ENCODE data around the gene PPM1F. TPM values are rescaled to one million over a fixed set of nuclear protein-coding genes. Genes with fewer than 3 reads are reported as not detected.
"Not testable (repeated sequence)": the region's sequence is repeated elsewhere in the genome, so short reads cannot be mapped to it uniquely, and the experiment has no call there.

PPM1F gene
- total RNA-seq, 1 donor from 2014 or later = 244 TPM

DNA sequence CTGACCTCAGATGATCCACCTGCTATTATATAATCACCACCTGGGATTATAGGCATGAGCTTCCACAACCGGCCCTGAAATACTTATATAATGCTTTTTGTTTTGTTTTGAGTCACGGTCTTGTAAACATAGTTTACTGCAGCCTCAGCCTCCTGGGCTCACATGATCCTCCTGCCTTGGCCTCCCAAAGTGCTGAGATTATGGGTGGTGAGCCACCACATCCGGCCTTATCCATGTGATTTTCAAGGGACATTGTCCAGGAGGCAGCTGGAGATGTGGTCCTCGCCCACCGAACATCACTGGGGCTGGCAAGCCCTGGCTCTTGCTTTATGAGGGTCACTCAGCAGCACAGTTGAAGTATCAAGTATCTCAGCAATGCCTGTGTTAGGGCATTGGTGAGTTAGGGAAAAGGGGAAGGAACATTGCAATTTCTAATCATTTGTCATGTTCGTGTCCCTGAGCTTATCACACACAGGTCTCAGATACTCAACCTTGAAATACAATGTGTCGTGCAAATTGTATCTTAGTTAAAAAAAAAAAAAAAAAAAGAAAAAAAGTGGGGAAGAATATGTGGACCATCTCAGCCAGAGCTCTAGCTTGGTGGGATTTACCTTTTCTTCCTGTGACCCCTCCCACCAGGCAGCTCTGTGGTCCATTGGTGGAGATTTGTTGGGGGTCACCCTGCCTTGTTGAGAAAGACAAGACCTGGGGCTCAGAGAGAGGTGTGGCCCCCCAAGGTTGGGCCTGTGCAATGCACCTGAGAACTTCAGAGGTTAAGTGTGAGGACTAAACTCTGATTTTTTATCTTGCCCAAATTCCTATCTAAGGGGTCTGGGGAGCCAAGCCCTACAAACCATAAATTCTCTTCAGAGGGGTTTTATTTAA is 44.8 kb downstream of the PPM1F start:
- H3K9me3 Mint-ChIP-seq (ENCODE audit: unreplicated experiment) = no peaks in the 10 kb centered on the region
- H3K4me1 Mint-ChIP-seq (ENCODE audit: unreplicated experiment) = no peaks in the 10 kb centered on the region
- H3K36me3 Mint-ChIP-seq (ENCODE audit: low read depth, unreplicated experiment) = no peaks in the 10 kb centered on the region
- no peak overlapping the region for H3K27ac Mint-ChIP-seq (ENCODE audit: unreplicated experiment)
- no peak for DNase-seq (ENCODE audit: low spot score)
- H3K4me3 Mint-ChIP-seq (ENCODE audit: unreplicated experiment) = no peak overlapping the region
- no peaks in the 10 kb centered on the region for H3K27me3 Mint-ChIP-seq (ENCODE audit: unreplicated experiment)
- TF ChIP-seq, protein P1, sequence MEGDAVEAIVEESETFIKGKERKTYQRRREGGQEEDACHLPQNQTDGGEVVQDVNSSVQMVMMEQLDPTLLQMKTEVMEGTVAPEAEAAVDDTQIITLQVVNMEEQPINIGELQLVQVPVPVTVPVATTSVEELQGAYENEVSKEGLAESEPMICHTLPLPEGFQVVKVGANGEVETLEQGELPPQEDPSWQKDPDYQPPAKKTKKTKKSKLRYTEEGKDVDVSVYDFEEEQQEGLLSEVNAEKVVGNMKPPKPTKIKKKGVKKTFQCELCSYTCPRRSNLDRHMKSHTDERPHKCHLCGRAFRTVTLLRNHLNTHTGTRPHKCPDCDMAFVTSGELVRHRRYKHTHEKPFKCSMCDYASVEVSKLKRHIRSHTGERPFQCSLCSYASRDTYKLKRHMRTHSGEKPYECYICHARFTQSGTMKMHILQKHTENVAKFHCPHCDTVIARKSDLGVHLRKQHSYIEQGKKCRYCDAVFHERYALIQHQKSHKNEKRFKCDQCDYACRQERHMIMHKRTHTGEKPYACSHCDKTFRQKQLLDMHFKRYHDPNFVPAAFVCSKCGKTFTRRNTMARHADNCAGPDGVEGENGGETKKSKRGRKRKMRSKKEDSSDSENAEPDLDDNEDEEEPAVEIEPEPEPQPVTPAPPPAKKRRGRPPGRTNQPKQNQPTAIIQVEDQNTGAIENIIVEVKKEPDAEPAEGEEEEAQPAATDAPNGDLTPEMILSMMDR (IDR thresholded peaks at IDR 0.05; ENCODE audit: unreplicated experiment) = no peak

DNA sequence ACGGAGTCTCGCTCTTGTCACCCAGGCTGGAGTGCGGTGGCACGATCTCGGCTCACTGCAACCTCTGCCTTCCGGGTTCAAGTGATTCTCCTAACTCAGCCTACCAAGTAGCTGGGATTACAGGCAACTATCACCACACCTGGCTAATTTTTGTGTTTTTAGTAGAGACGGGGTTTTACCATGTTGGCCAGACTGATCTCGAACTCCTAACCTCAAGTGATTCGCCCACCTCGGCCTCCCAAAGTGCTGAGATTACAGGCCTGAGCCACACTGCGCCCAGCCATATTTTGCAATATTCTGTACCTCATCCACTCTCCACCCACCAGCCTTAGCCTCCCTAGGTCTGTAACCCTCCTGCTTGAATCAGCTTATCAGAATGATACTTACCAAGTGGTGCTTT is 47.4 kb downstream of the PPM1F start:
- not testable (repeated sequence) for H3K9me3 Mint-ChIP-seq (ENCODE audit: unreplicated experiment); DNase-seq (ENCODE audit: low spot score); H3K36me3 Mint-ChIP-seq (ENCODE audit: low read depth, unreplicated experiment); H3K27ac Mint-ChIP-seq (ENCODE audit: unreplicated experiment); H3K27me3 Mint-ChIP-seq (ENCODE audit: unreplicated experiment); H3K4me3 Mint-ChIP-seq (ENCODE audit: unreplicated experiment); H3K4me1 Mint-ChIP-seq (ENCODE audit: unreplicated experiment)

DNA sequence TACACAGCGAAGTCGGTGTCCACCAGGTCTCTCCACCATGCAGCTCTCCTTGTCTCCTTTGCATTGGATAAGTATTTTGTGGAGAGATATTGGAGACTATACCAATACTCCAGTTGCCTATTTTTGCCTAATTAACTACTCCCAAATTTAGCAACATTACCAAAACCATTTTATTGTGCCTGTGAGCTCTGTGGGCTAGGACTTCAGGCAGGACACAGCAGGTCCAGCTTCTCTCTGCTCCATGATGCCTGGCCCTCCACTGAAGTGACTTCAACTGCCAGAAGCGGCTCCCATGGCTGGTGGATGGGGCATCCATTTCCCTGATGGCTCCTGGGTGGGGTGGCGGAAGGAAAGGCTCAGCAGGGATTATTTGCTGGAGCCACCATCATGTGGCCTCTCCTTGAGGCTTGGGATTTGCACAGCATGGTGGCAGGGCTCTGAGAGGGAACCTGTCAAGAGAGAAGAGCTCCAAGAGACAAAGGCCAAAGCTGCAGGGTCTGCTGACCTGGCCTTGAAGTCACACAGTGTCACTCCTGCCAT is 48.3 kb downstream of the PPM1F start:
- Mint-ChIP-seq H3K36me3 (ENCODE audit: low read depth, unreplicated experiment) (no peaks in the 10 kb centered on the region), H3K9me3 (ENCODE audit: unreplicated experiment) (no peaks in the 10 kb centered on the region), H3K4me3 (ENCODE audit: unreplicated experiment) (no peak overlapping the region), H3K27me3 (ENCODE audit: unreplicated experiment) (peaks cover 2% of the 10 kb centered on the region), H3K27ac (ENCODE audit: unreplicated experiment) (no peak overlapping the region), H3K4me1 (ENCODE audit: unreplicated experiment) (no peaks in the 10 kb centered on the region)
- no peak for DNase-seq (ENCODE audit: low spot score)
- TF ChIP-seq, protein P1 (IDR thresholded peaks at IDR 0.05; ENCODE audit: unreplicated experiment) = no peak

DNA sequence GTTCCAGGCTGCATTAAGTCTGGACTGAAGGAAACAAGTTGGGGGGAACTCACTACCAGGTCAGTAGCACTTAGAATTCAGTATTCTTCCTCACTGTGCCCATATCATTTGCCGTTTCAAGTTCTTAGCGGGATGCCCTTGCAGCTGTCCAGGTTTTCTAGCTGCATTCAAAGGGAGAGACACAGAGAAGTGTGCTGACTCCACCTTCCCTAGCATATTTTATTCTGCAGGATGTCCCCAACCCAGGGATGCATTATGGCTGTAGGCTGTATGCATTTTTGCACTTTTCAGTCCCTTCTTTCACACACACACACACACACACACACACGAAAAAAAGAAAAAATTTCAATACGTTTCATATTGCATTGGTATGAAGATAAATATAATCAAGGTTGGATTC is 49.4 kb downstream of the PPM1F start:
- TF ChIP-seq, protein P1 (IDR thresholded peaks at IDR 0.05; ENCODE audit: unreplicated experiment) = no peak
- Mint-ChIP-seq H3K27me3 (ENCODE audit: unreplicated experiment) (peaks cover 2% of the 10 kb centered on the region), H3K9me3 (ENCODE audit: unreplicated experiment) (no peaks in the 10 kb centered on the region), H3K4me3 (ENCODE audit: unreplicated experiment) (no peak overlapping the region), H3K27ac (ENCODE audit: unreplicated experiment) (no peak overlapping the region), H3K36me3 (ENCODE audit: low read depth, unreplicated experiment) (no peaks in the 10 kb centered on the region), H3K4me1 (ENCODE audit: unreplicated experiment) (no peaks in the 10 kb centered on the region)
- no peak for DNase-seq (ENCODE audit: low spot score)

DNA sequence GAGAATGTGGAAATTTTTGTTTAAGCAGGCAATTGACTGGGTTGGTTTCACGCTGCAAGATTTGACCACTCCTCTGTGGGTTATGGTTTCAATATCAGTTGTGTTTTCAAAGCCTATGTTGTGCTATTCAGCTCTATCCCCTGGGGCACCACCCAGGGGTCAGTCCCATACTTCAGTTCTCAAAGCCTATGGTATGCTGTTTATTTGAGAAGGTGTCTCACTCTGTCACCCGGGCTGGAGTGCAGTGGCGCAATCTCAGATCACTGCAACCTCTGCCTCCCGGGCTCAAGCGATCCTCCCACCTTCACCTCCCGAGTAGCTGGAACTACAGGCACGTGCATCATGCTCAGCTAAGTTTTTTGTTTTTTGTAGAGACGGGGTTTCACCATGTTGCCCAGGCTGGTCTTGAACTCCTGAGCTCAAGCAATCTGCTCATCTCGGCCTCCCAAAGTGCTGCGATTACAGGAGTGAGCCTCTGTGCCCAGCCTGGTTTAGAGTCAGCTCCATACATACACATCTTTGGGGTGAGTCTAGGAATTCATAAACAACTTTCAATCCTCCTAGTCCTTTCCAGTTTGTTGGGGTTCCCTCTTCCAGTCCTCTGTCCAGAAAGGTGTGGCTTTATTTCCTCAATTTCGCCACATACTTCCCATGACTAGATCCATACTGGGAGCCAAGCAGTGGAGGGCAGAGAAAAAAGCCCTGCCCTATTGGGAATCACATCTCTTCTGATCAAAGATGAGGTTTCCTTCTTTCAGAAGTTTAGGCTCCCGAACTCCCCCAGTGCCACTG is 50.2 kb downstream of the PPM1F start:
- no peaks in the 10 kb centered on the region for H3K4me1 Mint-ChIP-seq (ENCODE audit: unreplicated experiment)
- no peak overlapping the region for H3K4me3 Mint-ChIP-seq (ENCODE audit: unreplicated experiment)
- no peak for DNase-seq (ENCODE audit: low spot score)
- H3K27ac Mint-ChIP-seq (ENCODE audit: unreplicated experiment) = no peak overlapping the region
- no peaks in the 10 kb centered on the region for H3K9me3 Mint-ChIP-seq (ENCODE audit: unreplicated experiment)
- peaks cover 2% of the 10 kb centered on the region for H3K27me3 Mint-ChIP-seq (ENCODE audit: unreplicated experiment)
- TF ChIP-seq, protein P1 (IDR thresholded peaks at IDR 0.05; ENCODE audit: unreplicated experiment) = no peak
- no peaks in the 10 kb centered on the region for H3K36me3 Mint-ChIP-seq (ENCODE audit: low read depth, unreplicated experiment)

Data from endothelial cell (in vitro differentiated cells).